SJCRH30 (cell line): ENCODE data around the gene SLC25A48. TPM values are rescaled to one million over a fixed set of nuclear protein-coding genes. Genes with fewer than 3 reads are reported as not detected.

ENCODE experiments used
- DNase-seq, 2 experiments: peaks; one replicate each; pipeline ENCODE4 v3.0.0-alpha.2; 2015 to 2020
- H3K27ac ChIP-seq: fragments of 250-450 bp; sonication (Bioruptor Pico); 2 replicates; pipeline ENCODE4 v1.5.1; 2020; ENCODE audit warnings: mild to moderate bottlenecking, moderate library complexity
- H3K27me3 ChIP-seq: fragments of 250-450 bp; sonication (Bioruptor Pico); 2 replicates; pipeline ENCODE4 v1.5.1; 2020; ENCODE audit warnings: mild to moderate bottlenecking, moderate library complexity
- H3K36me3 ChIP-seq: fragments of 250-450 bp; sonication (Bioruptor Pico); 2 replicates; pipeline ENCODE4 v1.5.1; 2020; ENCODE audit warnings: mild to moderate bottlenecking, moderate library complexity
- H3K4me1 ChIP-seq: fragments of 250-450 bp; sonication (Bioruptor Pico); 2 replicates; pipeline ENCODE4 v1.5.1; 2020; ENCODE audit warnings: mild to moderate bottlenecking, moderate library complexity
- H3K4me3 ChIP-seq: fragments of 250-450 bp; sonication (Bioruptor Pico); 2 replicates; pipeline ENCODE4 v1.5.1; 2020; ENCODE audit warnings: mild to moderate bottlenecking, moderate library complexity
- H3K9me3 ChIP-seq: fragments of 250-450 bp; sonication (Bioruptor Pico); replicated peaks from 2 replicates; pipeline ENCODE4 v1.5.1; 2020; ENCODE audit warnings: mild to moderate bottlenecking, moderate library complexity
- total RNA-seq: library from RNA; depleted of rRNA; stranded (reverse); fragments of >200 nt; shearing (Covaris generic); gene quantifications from 2 replicates; pipeline ENCODE4 v1.2.3, GENCODE V29; 2014; rRNA removed

Gene SLC25A48
- not detected in 2 replicates for total RNA-seq

DNA sequence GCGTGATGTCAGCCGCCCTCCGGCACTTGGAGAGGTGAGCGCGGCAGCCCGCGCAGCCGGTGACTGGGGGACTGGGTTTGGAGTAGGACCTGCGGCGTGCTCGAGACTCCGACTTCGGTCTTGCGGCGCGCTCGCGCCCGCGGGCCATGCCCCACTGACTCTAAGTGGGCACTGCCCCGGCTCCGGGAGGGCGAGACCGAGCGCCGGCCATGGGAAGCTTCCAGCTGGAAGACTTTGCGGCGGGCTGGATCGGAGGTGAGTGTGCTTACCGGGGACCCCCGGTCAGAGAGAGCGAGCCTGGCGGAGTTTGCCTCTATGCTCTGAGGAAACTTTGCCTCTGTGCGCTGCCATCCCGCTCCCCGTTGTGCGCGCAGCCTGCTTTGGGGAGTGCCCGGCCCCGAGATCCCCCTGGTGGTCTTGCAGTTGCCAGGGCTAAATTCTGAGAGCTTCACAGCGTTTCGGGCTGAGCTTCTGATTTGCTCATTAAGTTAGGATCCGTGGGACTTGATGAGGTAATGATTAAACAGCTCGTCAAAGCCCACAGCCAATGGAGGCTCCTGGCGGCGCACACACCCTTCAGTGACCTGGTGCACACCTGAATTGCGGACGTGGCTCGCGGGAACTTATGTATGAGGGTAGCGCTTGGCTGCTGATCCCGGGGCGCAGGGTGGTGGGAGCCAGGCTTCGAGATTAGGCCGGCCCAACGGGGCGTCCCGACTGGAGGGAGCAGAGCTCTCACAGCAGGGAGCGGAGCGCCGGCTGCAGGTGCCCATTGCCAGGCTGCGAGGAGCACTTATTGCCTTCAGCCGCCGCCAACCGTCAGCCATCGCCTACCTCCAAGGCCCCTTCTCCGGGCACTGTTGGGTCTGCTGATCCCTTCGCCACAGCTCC, at the start of gene SLC25A48:
Gene SLC25A48 (plus strand): TSS at position 25 of the 891 bp plus-strand sequence. CDS start 185 bp downstream, at position 210.
- no peak for DNase-seq
- no peaks in the 10 kb centered on the region for H3K36me3 ChIP-seq
- no peak within 1 kb of the TSS for H3K4me3 ChIP-seq
- H3K4me1 ChIP-seq: peaks cover 3% of the 10 kb centered on the region; the same call in 1 of the 2 replicates
- H3K27me3 ChIP-seq: peaks cover 9% of the 10 kb centered on the region; the same call in 1 of the 2 replicates
- no peak within 1 kb of the TSS for H3K27ac ChIP-seq
- H3K9me3 ChIP-seq: no peaks in the 10 kb centered on the region

GRCh38 chr5:135800656-135801055, 33.8 kb upstream of the SLC25A48 start:
- H3K27ac ChIP-seq: no peak overlapping the region
- no peak for DNase-seq
- H3K4me1 ChIP-seq: no peaks in the 10 kb centered on the region; the same call in 1 of the 2 replicates
- H3K36me3 ChIP-seq: no peaks in the 10 kb centered on the region
- no peaks in the 10 kb centered on the region for H3K27me3 ChIP-seq
- H3K4me3 ChIP-seq: no peak overlapping the region
- H3K9me3 ChIP-seq: no peaks in the 10 kb centered on the region

GRCh38 chr5:135810188-135810943, 24.1 kb upstream of the SLC25A48 start:
- DNase-seq: peak; percentile 35 to 57
- H3K27ac ChIP-seq: peak overlapping the region; percentile 4; the same call in 1 of the 2 replicates

DNA sequence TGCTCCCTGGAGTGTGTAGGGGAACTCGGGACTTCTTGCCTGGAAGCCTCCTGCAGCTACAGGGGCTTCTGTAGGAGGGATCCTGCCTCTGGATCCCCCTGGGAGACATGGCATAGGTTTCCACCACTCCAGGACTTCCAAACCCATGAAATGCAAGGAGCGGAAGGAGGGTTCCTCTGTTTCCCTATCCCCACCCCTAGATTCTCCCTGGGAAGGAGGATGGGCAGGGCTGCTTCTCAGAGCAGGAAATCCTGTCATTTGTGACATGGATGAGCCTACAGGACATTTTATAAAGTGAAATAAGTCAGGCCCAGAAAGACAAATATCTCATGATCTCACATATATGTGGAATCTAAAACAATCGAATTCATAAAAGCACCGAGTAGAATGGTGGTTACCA, 23.5 kb upstream of the SLC25A48 start:
- Histone ChIP-seq H3K36me3 (no peaks in the 10 kb centered on the region), H3K4me1 (peaks cover 3% of the 10 kb centered on the region), H3K27ac (no peak overlapping the region), H3K4me3 (no peak overlapping the region), H3K9me3 (no peaks in the 10 kb centered on the region), H3K27me3 (no peaks in the 10 kb centered on the region; the same call in 1 of the 2 replicates)
- no peak for DNase-seq

More at GRCh38 chr5:135810188-135810943, 24.1 kb upstream of the SLC25A48 start:
- no peak overlapping the region for H3K4me3 ChIP-seq
- H3K4me1 ChIP-seq: peaks cover 3% of the 10 kb centered on the region
- no peaks in the 10 kb centered on the region for H3K9me3 ChIP-seq
- no peaks in the 10 kb centered on the region for H3K36me3 ChIP-seq
- no peaks in the 10 kb centered on the region; the same call in 1 of the 2 replicates for H3K27me3 ChIP-seq

GRCh38 chr5:135813758-135814157, 20.7 kb upstream of the SLC25A48 start:
- no peak for DNase-seq
- Histone ChIP-seq H3K4me3 (no peak overlapping the region), H3K4me1 (peaks cover 3% of the 10 kb centered on the region), H3K27me3 (no peaks in the 10 kb centered on the region; the same call in 1 of the 2 replicates), H3K9me3 (no peaks in the 10 kb centered on the region), H3K36me3 (no peaks in the 10 kb centered on the region), H3K27ac (no peak overlapping the region)

GRCh38 chr5:135814316-135814715, 20.1 kb upstream of the SLC25A48 start:
- no peak overlapping the region for H3K27ac ChIP-seq
- H3K9me3 ChIP-seq: no peaks in the 10 kb centered on the region
- DNase-seq: no peak
- no peaks in the 10 kb centered on the region for H3K36me3 ChIP-seq
- no peak overlapping the region for H3K4me3 ChIP-seq
- H3K4me1 ChIP-seq: peaks cover 3% of the 10 kb centered on the region
- H3K27me3 ChIP-seq: no peaks in the 10 kb centered on the region; the same call in 1 of the 2 replicates

DNA sequence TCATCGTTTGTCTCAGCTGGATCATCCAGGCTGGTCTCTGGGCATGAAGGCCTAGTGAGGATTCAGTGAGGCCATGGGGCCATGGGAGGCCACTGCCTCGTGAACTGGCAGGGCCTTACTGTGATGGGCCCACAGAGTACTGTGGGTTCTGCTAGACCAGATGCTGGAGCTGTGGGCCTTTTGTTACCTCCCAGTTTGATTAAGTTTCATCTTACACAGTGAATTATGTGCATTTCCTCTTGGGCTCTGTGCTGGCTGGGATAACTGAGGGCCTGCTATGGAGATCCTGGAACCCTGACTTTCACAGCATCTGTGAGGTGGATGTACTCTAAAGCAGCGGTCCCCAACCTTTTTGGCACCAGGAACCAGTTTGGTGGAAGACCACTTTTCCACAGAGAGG, 19.7 kb upstream of the SLC25A48 start:
- Histone ChIP-seq H3K27me3 (no peaks in the 10 kb centered on the region; the same call in 1 of the 2 replicates), H3K36me3 (no peaks in the 10 kb centered on the region), H3K27ac (no peak overlapping the region), H3K9me3 (no peaks in the 10 kb centered on the region), H3K4me3 (no peak overlapping the region), H3K4me1 (peaks cover 3% of the 10 kb centered on the region)
- DNase-seq: no peak

GRCh38 chr5:135821061-135821801, 13.2 kb upstream of the SLC25A48 start:
- Histone ChIP-seq H3K27me3 (no peaks in the 10 kb centered on the region), H3K27ac (no peak overlapping the region; the same call in 1 of the 2 replicates), H3K9me3 (no peaks in the 10 kb centered on the region), H3K36me3 (no peaks in the 10 kb centered on the region), H3K4me3 (no peak overlapping the region), H3K4me1 (peaks cover 15% of the 10 kb centered on the region)
- peak in 1 of 2 experiments; percentile 23 for DNase-seq

DNA sequence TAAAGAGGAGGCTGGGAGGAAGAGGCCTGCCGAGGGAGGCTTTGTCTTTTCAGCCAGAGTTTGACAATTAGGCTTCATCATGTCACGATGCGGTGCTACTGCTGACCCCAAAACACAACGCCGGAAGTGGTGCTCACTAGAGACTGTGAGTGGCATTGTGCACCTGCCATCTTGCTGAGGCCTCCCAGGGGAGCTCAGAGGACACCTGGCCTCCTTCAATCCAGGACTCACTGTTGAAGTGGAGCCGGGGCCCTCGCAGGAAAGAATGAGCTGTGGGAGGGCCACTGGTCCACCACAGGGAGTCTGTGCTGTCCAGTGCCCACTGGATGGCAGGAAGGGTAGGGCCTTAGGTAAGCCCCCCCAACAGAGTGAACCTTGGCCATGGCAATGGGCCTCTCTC, 12.7 kb upstream of the SLC25A48 start:
- DNase-seq: peak; percentile 56 to 71
- Histone ChIP-seq H3K27ac (peak overlapping the region; percentile 7; the same call in 1 of the 2 replicates), H3K27me3 (no peaks in the 10 kb centered on the region), H3K4me1 (peaks cover 15% of the 10 kb centered on the region), H3K36me3 (no peaks in the 10 kb centered on the region), H3K9me3 (no peaks in the 10 kb centered on the region), H3K4me3 (no peak overlapping the region)

- Histone ChIP-seq H3K27me3 (no peaks in the 10 kb centered on the region), H3K27ac (peak overlapping the region; percentile 7; the same call in 1 of the 2 replicates), H3K4me3 (no peak overlapping the region), H3K36me3 (no peaks in the 10 kb centered on the region), H3K9me3 (no peaks in the 10 kb centered on the region), H3K4me1 (peaks cover 15% of the 10 kb centered on the region)
- no peak for DNase-seq
Measured at GRCh38 chr5:135822286-135822685, 12.2 kb upstream of the SLC25A48 start.

GRCh38 chr5:135822959-135823358, 11.5 kb upstream of the SLC25A48 start:
- no peak overlapping the region for H3K4me3 ChIP-seq
- no peak for DNase-seq
- H3K36me3 ChIP-seq: no peaks in the 10 kb centered on the region
- H3K9me3 ChIP-seq: no peaks in the 10 kb centered on the region
- no peaks in the 10 kb centered on the region for H3K27me3 ChIP-seq
- peaks cover 15% of the 10 kb centered on the region for H3K4me1 ChIP-seq
- H3K27ac ChIP-seq: no peak overlapping the region

GRCh38 chr5:135823881-135824280, 10.6 kb upstream of the SLC25A48 start:
- Histone ChIP-seq H3K4me3 (no peak overlapping the region), H3K27ac (no peak overlapping the region), H3K4me1 (peaks cover 15% of the 10 kb centered on the region), H3K9me3 (no peaks in the 10 kb centered on the region), H3K27me3 (no peaks in the 10 kb centered on the region), H3K36me3 (no peaks in the 10 kb centered on the region)
- DNase-seq: no peak

DNA sequence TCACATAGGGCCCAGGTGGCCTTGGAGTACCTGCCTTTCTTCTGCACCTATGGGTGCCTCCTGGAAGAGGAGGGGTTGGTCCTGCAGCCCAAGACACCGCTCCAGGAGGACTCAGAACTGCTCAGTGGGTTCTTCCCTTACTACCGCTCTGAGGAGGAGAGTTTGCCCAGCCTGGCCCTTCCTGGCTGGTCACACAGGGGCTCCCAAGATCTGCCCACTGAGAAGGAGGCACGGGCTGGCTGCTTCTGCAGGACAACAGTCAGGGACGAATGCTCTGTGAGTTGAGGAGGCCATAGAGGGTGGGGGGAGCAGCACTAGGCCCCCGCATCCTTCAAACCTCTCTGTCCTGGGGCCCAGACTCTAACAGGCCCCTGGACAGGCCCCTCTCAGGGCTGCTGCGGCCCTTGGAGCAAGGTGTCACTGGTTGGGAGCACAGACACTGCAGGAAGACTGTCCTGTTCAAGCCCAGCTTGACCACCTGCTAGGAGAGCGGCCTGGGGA, 9.9 kb upstream of the SLC25A48 start:
- H3K27ac ChIP-seq: no peak overlapping the region
- peaks cover 15% of the 10 kb centered on the region for H3K4me1 ChIP-seq
- no peaks in the 10 kb centered on the region for H3K36me3 ChIP-seq
- H3K4me3 ChIP-seq: no peak overlapping the region
- no peak for DNase-seq
- H3K9me3 ChIP-seq: no peaks in the 10 kb centered on the region
- H3K27me3 ChIP-seq: no peaks in the 10 kb centered on the region
